WTC11 (cell line): ENCODE data around the gene DYNC1I1. TPM values are rescaled to one million over a fixed set of nuclear protein-coding genes. Genes with fewer than 3 reads are reported as not detected.
A peak's percentile ranks its signal among the peaks of the same experiment; 100 is the strongest.

ENCODE experiments used
- ATAC-seq: fragments of 200-7000 bp; cut with Tn5 transposase; 2 replicates; pipeline ENCODE4 v1.10.0; 2021; ENCODE audit warnings: mild to moderate bottlenecking, moderate library complexity
- CTCF ChIA-PET: fragments of 300-600 bp; sonication (Branson Sonifier 250); formaldehyde crosslinking; loops from one replicate; lab custom pipeline; 2021; ENCODE audit warnings: antibody characterized with exemption; lab: Charles Lee
- POLR2A ChIA-PET: fragments of 350-600 bp; sonication (Branson Sonifier 250); formaldehyde crosslinking; loops from one replicate; lab custom pipeline; 2021; ENCODE audit warnings: antibody characterized with exemption; lab: Charles Lee
- DNase-seq: peaks from one replicate; pipeline ENCODE4 v3.0.0; 2021; ENCODE audit warnings: low spot score
- H3K27ac Mint-ChIP-seq: 2 replicates; pipeline ENCODE4 v1.8.0; 2021; ENCODE audit warnings: mixed read lengths
- H3K27me3 Mint-ChIP-seq: 2 replicates; pipeline ENCODE4 v1.8.0; 2021; ENCODE audit warnings: low read depth, mild to moderate bottlenecking, moderate library complexity, mixed read lengths
- H3K36me3 Mint-ChIP-seq: 2 replicates; pipeline ENCODE4 v1.8.0; 2021; ENCODE audit warnings: mixed read lengths
- H3K4me1 Mint-ChIP-seq: 2 replicates; pipeline ENCODE4 v1.8.0; 2022; ENCODE audit warnings: mixed read lengths
- H3K4me3 Mint-ChIP-seq: 2 replicates; pipeline ENCODE4 v1.8.0; 2021; ENCODE audit warnings: mild to moderate bottlenecking, moderate library complexity, mixed read lengths
- H3K9me3 Mint-ChIP-seq: 2 replicates; pipeline ENCODE4 v1.8.0; 2021; ENCODE audit warnings: mixed read lengths
- ATF1 ChIP-seq: sonication (generic); formaldehyde crosslinking; IDR thresholded peaks from 2 replicates; pipeline ENCODE4 v1.8.1; 2023; ENCODE audit warnings: mild to moderate bottlenecking, moderate library complexity, missing genetic modification reagents
- FOXJ3 ChIP-seq: sonication (generic); formaldehyde crosslinking; IDR thresholded peaks from 2 replicates; pipeline ENCODE4 v1.9.0; 2021; ENCODE audit warnings: missing genetic modification reagents, mild to moderate bottlenecking, borderline replicate concordance
- FOXK1 ChIP-seq: sonication (generic); formaldehyde crosslinking; IDR thresholded peaks from 2 replicates; pipeline ENCODE4 v1.8.0; 2022; ENCODE audit warnings: mild to moderate bottlenecking, moderate library complexity, missing genetic modification reagents
- KAT7 ChIP-seq: sonication (generic); formaldehyde crosslinking; IDR thresholded peaks from 2 replicates; pipeline ENCODE4 v1.8.1; 2023; ENCODE audit warnings: missing genetic modification reagents, mild to moderate bottlenecking, borderline replicate concordance
- MYBL2 ChIP-seq: sonication (generic); formaldehyde crosslinking; IDR thresholded peaks from 2 replicates; pipeline ENCODE4 v1.8.1; 2023; ENCODE audit warnings: mild to moderate bottlenecking, moderate library complexity, missing genetic modification reagents
- NFATC4 ChIP-seq: fragments of 250-450 bp; sonication (Bioruptor Pico); IDR thresholded peaks from 2 replicates; pipeline ENCODE4 v1.9.0; 2021; ENCODE audit warnings: mild to moderate bottlenecking
- NR1H2 ChIP-seq: sonication (generic); formaldehyde crosslinking; IDR thresholded peaks from 2 replicates; pipeline ENCODE4 v1.9.0; 2021; ENCODE audit warnings: mild to moderate bottlenecking, moderate library complexity, missing genetic modification reagents
- SMAD4 ChIP-seq: sonication (generic); formaldehyde crosslinking; IDR thresholded peaks from 2 replicates; pipeline ENCODE4 v1.8.0; 2022; ENCODE audit warnings: mild to moderate bottlenecking, missing genetic modification reagents
- SP1 ChIP-seq: sonication (generic); formaldehyde crosslinking; conservative IDR thresholded peaks from 2 replicates; pipeline ENCODE4 v1.8.1; 2022; ENCODE audit warnings: missing genetic modification reagents
- ZNF317 ChIP-seq: sonication (generic); formaldehyde crosslinking; IDR thresholded peaks from 2 replicates; pipeline ENCODE4 v1.8.1; 2023; ENCODE audit warnings: low read depth, mild to moderate bottlenecking, moderate library complexity, missing genetic modification reagents, borderline replicate concordance
- ZNF416 ChIP-seq: fragments of 250-450 bp; sonication (Bioruptor Pico); IDR thresholded peaks from 2 replicates; pipeline ENCODE4 v1.9.0; 2021; ENCODE audit warnings: mild to moderate bottlenecking, inconsistent platforms
- ZNF423 ChIP-seq: fragments of 250-450 bp; sonication (Bioruptor Pico); IDR thresholded peaks from 2 replicates; pipeline ENCODE4 v2.1.2; 2022; ENCODE audit warnings: mild to moderate bottlenecking, moderate library complexity
- total RNA-seq: library from RNA; stranded (reverse); gene quantifications from 3 replicates; pipeline ENCODE4 v1.2.3, GENCODE V29; 2021
- TF ChIP-seq, protein P1 (sequence below): fragments of 250-450 bp; sonication (Bioruptor Pico); IDR thresholded peaks from 2 replicates; pipeline ENCODE4 v1.9.0; 2021; ENCODE audit warnings: mild to moderate bottlenecking
- TF ChIP-seq, protein P2 (sequence below): sonication (generic); formaldehyde crosslinking; IDR thresholded peaks from 2 replicates; pipeline ENCODE4 v1.8.1; 2022; ENCODE audit warnings: mild to moderate bottlenecking, moderate library complexity, missing genetic modification reagents
- TF ChIP-seq, protein P3 (sequence below): fragments of 250-450 bp; sonication (Bioruptor Pico); IDR thresholded peaks from 2 replicates; pipeline ENCODE4 v1.9.0; 2021; ENCODE audit warnings: mild to moderate bottlenecking, borderline replicate concordance
- TF ChIP-seq, protein P4 (sequence below): fragments of 250-450 bp; sonication (Bioruptor Pico); IDR thresholded peaks from 2 replicates; pipeline ENCODE4 v1.9.0; 2021; ENCODE audit warnings: moderate library complexity, mild to moderate bottlenecking, inconsistent platforms, borderline replicate concordance
- TF ChIP-seq, protein P5 (sequence below): sonication (generic); formaldehyde crosslinking; IDR thresholded peaks from 2 replicates; pipeline ENCODE4 v1.8.0; 2022; ENCODE audit warnings: mild to moderate bottlenecking, missing genetic modification reagents
- TF ChIP-seq, protein P6 (sequence below): sonication (generic); formaldehyde crosslinking; IDR thresholded peaks from 2 replicates; pipeline ENCODE4 v1.8.1; 2023; ENCODE audit warnings: mild to moderate bottlenecking, missing genetic modification reagents, moderate library complexity
- TF ChIP-seq, protein P7 (sequence below): sonication (generic); formaldehyde crosslinking; IDR thresholded peaks from 2 replicates; pipeline ENCODE4 v1.8.0; 2022; ENCODE audit warnings: mild to moderate bottlenecking, missing genetic modification reagents
- TF ChIP-seq, protein P8 (sequence below): sonication (generic); formaldehyde crosslinking; IDR thresholded peaks from 2 replicates; pipeline ENCODE4 v1.8.1; 2023; ENCODE audit warnings: mild to moderate bottlenecking, moderate library complexity, missing genetic modification reagents
- TF ChIP-seq, protein P9 (sequence below): sonication (generic); formaldehyde crosslinking; IDR thresholded peaks from 2 replicates; pipeline ENCODE4 v1.8.0; 2023; ENCODE audit warnings: missing genetic modification reagents

Gene DYNC1I1
- total RNA-seq, 1 experiment from 2014 or later: 2.8 TPM

DNA sequence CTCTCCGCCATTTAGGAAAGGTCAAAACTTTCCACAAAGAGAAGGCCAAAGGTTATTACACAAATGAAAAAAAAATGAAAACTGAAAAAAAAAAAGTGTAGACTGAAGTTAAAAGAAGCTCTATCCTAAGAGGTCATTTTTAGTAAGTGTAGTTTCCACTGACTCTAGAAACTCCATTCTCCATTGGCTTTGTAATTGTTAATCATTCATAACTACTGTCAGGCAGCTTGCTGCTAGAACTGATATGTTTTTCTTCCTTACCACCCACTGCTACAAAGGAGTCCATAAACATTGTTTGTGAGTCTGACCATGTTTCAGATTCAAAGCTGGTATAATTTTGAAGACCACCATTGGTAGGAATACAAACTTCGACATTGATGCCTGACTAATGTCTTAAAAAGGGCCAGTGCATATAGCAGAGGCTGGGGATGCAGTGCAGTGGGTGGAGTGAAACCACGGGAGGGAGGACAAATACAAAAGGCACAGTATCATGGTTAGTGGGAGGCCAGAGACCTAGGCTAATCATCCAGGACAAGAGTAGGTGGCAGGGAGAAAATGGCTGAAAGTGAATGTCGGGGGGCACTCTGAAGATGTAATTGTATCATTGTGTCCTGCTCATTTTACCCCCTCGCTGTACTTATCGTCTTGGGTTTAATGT, 16.9 kb upstream of the DYNC1I1 start:
- H3K9me3 Mint-ChIP-seq: no peaks in the 10 kb centered on the region
- ChIA-PET CTCF (interaction anchor here (0.8 to 2.2 kb wide), 2 partner anchors 68 to 86 kb away, joined by 4 to 10 read pairs; no protein-coding TSS in a partner anchor), POLR2A (no interaction called here)
- no peaks in the 10 kb centered on the region for H3K36me3 Mint-ChIP-seq
- ATAC-seq (peak; percentile 51; the same call in 1 of the 2 replicates), DNase-seq (no peak)
- no peak overlapping the region for H3K4me3 Mint-ChIP-seq
- no peaks in the 10 kb centered on the region for H3K4me1 Mint-ChIP-seq
- H3K27ac Mint-ChIP-seq: no peak overlapping the region
- no peaks in the 10 kb centered on the region; the same call in 1 of the 2 replicates for H3K27me3 Mint-ChIP-seq
- TF ChIP-seq, protein P1, sequence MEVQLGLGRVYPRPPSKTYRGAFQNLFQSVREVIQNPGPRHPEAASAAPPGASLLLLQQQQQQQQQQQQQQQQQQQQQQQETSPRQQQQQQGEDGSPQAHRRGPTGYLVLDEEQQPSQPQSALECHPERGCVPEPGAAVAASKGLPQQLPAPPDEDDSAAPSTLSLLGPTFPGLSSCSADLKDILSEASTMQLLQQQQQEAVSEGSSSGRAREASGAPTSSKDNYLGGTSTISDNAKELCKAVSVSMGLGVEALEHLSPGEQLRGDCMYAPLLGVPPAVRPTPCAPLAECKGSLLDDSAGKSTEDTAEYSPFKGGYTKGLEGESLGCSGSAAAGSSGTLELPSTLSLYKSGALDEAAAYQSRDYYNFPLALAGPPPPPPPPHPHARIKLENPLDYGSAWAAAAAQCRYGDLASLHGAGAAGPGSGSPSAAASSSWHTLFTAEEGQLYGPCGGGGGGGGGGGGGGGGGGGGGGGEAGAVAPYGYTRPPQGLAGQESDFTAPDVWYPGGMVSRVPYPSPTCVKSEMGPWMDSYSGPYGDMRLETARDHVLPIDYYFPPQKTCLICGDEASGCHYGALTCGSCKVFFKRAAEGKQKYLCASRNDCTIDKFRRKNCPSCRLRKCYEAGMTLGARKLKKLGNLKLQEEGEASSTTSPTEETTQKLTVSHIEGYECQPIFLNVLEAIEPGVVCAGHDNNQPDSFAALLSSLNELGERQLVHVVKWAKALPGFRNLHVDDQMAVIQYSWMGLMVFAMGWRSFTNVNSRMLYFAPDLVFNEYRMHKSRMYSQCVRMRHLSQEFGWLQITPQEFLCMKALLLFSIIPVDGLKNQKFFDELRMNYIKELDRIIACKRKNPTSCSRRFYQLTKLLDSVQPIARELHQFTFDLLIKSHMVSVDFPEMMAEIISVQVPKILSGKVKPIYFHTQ: no peak
- TF ChIP-seq, protein P2, sequence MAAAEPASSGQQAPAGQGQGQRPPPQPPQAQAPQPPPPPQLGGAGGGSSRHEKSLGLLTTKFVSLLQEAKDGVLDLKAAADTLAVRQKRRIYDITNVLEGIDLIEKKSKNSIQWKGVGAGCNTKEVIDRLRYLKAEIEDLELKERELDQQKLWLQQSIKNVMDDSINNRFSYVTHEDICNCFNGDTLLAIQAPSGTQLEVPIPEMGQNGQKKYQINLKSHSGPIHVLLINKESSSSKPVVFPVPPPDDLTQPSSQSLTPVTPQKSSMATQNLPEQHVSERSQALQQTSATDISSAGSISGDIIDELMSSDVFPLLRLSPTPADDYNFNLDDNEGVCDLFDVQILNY: no peak
- no peak for TF ChIP-seq SMAD4
- TF ChIP-seq, protein P3, sequence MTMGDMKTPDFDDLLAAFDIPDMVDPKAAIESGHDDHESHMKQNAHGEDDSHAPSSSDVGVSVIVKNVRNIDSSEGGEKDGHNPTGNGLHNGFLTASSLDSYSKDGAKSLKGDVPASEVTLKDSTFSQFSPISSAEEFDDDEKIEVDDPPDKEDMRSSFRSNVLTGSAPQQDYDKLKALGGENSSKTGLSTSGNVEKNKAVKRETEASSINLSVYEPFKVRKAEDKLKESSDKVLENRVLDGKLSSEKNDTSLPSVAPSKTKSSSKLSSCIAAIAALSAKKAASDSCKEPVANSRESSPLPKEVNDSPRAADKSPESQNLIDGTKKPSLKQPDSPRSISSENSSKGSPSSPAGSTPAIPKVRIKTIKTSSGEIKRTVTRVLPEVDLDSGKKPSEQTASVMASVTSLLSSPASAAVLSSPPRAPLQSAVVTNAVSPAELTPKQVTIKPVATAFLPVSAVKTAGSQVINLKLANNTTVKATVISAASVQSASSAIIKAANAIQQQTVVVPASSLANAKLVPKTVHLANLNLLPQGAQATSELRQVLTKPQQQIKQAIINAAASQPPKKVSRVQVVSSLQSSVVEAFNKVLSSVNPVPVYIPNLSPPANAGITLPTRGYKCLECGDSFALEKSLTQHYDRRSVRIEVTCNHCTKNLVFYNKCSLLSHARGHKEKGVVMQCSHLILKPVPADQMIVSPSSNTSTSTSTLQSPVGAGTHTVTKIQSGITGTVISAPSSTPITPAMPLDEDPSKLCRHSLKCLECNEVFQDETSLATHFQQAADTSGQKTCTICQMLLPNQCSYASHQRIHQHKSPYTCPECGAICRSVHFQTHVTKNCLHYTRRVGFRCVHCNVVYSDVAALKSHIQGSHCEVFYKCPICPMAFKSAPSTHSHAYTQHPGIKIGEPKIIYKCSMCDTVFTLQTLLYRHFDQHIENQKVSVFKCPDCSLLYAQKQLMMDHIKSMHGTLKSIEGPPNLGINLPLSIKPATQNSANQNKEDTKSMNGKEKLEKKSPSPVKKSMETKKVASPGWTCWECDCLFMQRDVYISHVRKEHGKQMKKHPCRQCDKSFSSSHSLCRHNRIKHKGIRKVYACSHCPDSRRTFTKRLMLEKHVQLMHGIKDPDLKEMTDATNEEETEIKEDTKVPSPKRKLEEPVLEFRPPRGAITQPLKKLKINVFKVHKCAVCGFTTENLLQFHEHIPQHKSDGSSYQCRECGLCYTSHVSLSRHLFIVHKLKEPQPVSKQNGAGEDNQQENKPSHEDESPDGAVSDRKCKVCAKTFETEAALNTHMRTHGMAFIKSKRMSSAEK (CRISPR knock-in tag): no peak
- TF ChIP-seq KAT7 (CRISPR knock-in tag): no peak
- TF ChIP-seq, protein P4, sequence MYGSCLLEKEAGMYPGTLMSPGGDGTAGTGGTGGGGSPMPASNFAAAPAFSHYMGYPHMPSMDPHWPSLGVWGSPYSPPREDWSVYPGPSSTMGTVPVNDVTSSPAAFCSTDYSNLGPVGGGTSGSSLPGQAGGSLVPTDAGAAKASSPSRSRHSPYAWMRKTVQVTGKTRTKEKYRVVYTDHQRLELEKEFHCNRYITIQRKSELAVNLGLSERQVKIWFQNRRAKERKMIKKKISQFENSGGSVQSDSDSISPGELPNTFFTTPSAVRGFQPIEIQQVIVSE: no peak
- TF ChIP-seq ZNF416: no peak
- TF ChIP-seq, protein P5, sequence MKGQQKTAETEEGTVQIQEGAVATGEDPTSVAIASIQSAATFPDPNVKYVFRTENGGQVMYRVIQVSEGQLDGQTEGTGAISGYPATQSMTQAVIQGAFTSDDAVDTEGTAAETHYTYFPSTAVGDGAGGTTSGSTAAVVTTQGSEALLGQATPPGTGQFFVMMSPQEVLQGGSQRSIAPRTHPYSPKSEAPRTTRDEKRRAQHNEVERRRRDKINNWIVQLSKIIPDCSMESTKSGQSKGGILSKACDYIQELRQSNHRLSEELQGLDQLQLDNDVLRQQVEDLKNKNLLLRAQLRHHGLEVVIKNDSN: no peak
- TF ChIP-seq ATF1 (CRISPR knock-in tag): no peak
- no peak for TF ChIP-seq ZNF317
- TF ChIP-seq, protein P6, sequence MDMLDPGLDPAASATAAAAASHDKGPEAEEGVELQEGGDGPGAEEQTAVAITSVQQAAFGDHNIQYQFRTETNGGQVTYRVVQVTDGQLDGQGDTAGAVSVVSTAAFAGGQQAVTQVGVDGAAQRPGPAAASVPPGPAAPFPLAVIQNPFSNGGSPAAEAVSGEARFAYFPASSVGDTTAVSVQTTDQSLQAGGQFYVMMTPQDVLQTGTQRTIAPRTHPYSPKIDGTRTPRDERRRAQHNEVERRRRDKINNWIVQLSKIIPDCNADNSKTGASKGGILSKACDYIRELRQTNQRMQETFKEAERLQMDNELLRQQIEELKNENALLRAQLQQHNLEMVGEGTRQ (CRISPR knock-in tag): no peak
- TF ChIP-seq, protein P7, sequence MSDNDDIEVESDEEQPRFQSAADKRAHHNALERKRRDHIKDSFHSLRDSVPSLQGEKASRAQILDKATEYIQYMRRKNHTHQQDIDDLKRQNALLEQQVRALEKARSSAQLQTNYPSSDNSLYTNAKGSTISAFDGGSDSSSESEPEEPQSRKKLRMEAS: no peak
- no peak for TF ChIP-seq ZNF423 (CRISPR knock-in tag)

DNA sequence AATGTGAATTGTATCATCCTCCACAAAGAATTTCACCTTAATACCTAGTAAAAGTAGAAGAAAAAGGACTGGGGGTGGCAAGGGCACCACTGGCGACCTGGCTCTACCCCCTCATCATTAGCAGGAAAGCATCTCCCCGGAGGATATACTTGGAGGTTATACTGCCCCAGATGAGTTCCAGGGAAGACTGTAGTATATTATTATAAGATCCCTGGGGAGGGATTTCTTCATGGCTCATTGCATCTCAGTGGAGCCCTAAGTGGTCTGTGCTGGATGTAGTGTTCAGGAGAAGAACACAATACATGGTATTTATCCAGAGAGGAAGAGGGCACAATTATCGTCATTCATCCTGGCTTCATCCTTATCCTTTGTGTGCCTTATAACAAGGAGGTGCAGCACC, 14.2 kb upstream of the DYNC1I1 start:
- DNase-seq: no peak
- no peak overlapping the region for H3K4me3 Mint-ChIP-seq
- no peaks in the 10 kb centered on the region for H3K36me3 Mint-ChIP-seq
- CTCF ChIA-PET: no interaction called here
- POLR2A ChIA-PET: no interaction called here
- no peak for ATAC-seq
- no peak overlapping the region for H3K27ac Mint-ChIP-seq
- no peaks in the 10 kb centered on the region for H3K9me3 Mint-ChIP-seq
- H3K4me1 Mint-ChIP-seq: no peaks in the 10 kb centered on the region
- peaks cover 2% of the 10 kb centered on the region; the same call in 1 of the 2 replicates for H3K27me3 Mint-ChIP-seq
- no peak for TF ChIP-seq FOXJ3 (CRISPR knock-in tag)
- no peak for TF ChIP-seq SP1 (CRISPR knock-in tag)
- no peak for TF ChIP-seq MYBL2 (CRISPR knock-in tag)
- TF ChIP-seq, protein P8, sequence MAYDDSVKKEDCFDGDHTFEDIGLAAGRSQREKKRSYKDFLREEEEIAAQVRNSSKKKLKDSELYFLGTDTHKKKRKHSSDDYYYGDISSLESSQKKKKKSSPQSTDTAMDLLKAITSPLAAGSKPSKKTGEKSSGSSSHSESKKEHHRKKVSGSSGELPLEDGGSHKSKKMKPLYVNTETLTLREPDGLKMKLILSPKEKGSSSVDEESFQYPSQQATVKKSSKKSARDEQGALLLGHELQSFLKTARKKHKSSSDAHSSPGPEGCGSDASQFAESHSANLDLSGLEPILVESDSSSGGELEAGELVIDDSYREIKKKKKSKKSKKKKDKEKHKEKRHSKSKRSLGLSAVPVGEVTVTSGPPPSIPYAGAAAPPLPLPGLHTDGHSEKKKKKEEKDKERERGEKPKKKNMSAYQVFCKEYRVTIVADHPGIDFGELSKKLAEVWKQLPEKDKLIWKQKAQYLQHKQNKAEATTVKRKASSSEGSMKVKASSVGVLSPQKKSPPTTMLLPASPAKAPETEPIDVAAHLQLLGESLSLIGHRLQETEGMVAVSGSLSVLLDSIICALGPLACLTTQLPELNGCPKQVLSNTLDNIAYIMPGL (CRISPR knock-in tag): no peak
- no peak for TF ChIP-seq NFATC4 (CRISPR knock-in tag)
- TF ChIP-seq, protein P4: no peak
- TF ChIP-seq, protein P9, sequence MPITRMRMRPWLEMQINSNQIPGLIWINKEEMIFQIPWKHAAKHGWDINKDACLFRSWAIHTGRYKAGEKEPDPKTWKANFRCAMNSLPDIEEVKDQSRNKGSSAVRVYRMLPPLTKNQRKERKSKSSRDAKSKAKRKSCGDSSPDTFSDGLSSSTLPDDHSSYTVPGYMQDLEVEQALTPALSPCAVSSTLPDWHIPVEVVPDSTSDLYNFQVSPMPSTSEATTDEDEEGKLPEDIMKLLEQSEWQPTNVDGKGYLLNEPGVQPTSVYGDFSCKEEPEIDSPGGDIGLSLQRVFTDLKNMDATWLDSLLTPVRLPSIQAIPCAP: no peak
- no peak for TF ChIP-seq FOXK1 (CRISPR knock-in tag)
- TF ChIP-seq NR1H2 (CRISPR knock-in tag): no peak
